ENCODE data around the gene PLAGL2. TPM values are rescaled to one million over a fixed set of nuclear protein-coding genes. Genes with fewer than 3 reads are reported as not detected.

The PLAGL2 gene
- total RNA-seq, 1 donor from 2014 or later = 59.3 TPM

- Mint-ChIP-seq H3K4me1 (ENCODE audit: low read depth) (no peaks in the 10 kb centered on the region), H3K9me3 (ENCODE audit: low read depth) (no peaks in the 10 kb centered on the region), H3K4me3 (ENCODE audit: low read depth) (no peak overlapping the region), H3K27ac (peak overlapping the region; percentile 76), H3K36me3 (ENCODE audit: insufficient read depth) (peaks cover 44% of the 10 kb centered on the region), H3K27me3 (no peaks in the 10 kb centered on the region)
- DNase-seq (ENCODE audit: low spot score, unreplicated experiment) = no peak
- TF ChIP-seq CTCF (IDR thresholded peaks at IDR 0.05; ENCODE audit: unreplicated experiment) = no peak
Measured at GRCh38 chr20:32152421-32153155, 55.0 kb downstream of the PLAGL2 start.

DNA sequence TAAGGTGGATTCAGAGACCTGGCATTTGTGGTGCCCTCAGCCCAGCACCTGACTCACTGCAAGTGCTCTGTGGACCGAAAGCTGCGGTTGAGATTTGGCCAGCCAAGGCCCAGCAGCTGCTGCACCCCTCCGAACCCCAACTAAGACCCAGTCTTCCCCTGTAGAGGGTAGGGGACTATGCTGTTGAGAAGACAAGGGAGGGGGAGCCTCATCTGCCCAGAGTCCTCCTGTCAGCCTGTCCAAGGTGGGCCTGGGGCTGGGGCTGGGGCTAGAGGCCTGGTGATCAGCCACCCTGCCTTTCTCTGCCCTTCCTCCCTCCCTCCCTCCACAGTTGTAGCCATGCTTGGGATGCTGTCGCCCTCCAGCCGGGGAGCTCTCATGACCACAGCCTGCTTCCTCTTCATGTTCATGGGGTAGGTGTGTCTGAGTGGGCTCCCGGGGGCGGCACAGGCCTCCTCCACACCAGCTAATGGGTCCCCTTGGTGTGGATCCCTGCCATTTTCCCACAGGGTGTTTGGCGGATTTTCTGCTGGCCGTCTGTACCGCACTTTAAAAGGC lies 57.2 kb downstream of the PLAGL2 start:
- H3K27me3 Mint-ChIP-seq = no peaks in the 10 kb centered on the region
- H3K4me1 Mint-ChIP-seq (ENCODE audit: low read depth) = no peaks in the 10 kb centered on the region
- peaks cover 55% of the 10 kb centered on the region for H3K36me3 Mint-ChIP-seq (ENCODE audit: insufficient read depth)
- no peak for DNase-seq (ENCODE audit: low spot score, unreplicated experiment)
- peak overlapping the region; percentile 44 for H3K27ac Mint-ChIP-seq
- H3K9me3 Mint-ChIP-seq (ENCODE audit: low read depth) = no peaks in the 10 kb centered on the region
- no peak overlapping the region for H3K4me3 Mint-ChIP-seq (ENCODE audit: low read depth)
- TF ChIP-seq CTCF (IDR thresholded peaks at IDR 0.05; ENCODE audit: unreplicated experiment) = no peak

GRCh38 chr20:32149566-32150170 lies 57.9 kb downstream of the PLAGL2 start:
- no peaks in the 10 kb centered on the region for H3K4me1 Mint-ChIP-seq (ENCODE audit: low read depth)
- no peak for DNase-seq (ENCODE audit: low spot score, unreplicated experiment)
- peaks cover 58% of the 10 kb centered on the region for H3K36me3 Mint-ChIP-seq (ENCODE audit: insufficient read depth)
- no peaks in the 10 kb centered on the region for H3K27me3 Mint-ChIP-seq
- no peak overlapping the region for H3K27ac Mint-ChIP-seq
- TF ChIP-seq CTCF (IDR thresholded peaks at IDR 0.05; ENCODE audit: unreplicated experiment) = no peak
- no peak overlapping the region for H3K4me3 Mint-ChIP-seq (ENCODE audit: low read depth)
- H3K9me3 Mint-ChIP-seq (ENCODE audit: low read depth) = no peaks in the 10 kb centered on the region

GRCh38 chr20:32144898-32145662 lies 62.5 kb downstream of the PLAGL2 start:
- Mint-ChIP-seq H3K27me3 (no peaks in the 10 kb centered on the region), H3K4me1 (ENCODE audit: low read depth) (no peaks in the 10 kb centered on the region), H3K27ac (no peak overlapping the region), H3K36me3 (ENCODE audit: insufficient read depth) (peaks cover 59% of the 10 kb centered on the region), H3K4me3 (ENCODE audit: low read depth) (no peak overlapping the region), H3K9me3 (ENCODE audit: low read depth) (no peaks in the 10 kb centered on the region)
- DNase-seq (ENCODE audit: low spot score, unreplicated experiment) = no peak
- no peak for TF ChIP-seq CTCF (IDR thresholded peaks at IDR 0.05; ENCODE audit: unreplicated experiment)

DNA sequence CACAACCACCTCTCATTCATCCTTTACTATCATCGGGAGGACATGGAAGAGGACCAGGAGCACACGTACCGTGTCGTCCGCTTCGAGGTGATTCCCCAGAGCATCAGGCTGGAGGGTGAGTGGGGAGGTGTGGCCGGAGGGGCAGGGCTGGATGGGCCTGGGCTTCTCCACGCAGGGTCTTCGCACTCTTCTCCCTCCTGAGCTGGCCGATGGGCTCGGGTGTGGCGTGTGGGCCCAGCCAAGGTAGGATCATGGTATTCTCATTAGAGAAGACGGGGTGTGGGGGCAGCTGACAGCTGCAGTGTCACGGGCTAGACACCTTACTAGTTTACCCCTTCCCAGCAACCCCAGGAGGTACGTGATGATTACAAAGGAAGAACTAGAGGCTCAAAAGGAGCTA lies 64.6 kb downstream of the PLAGL2 start:
- no peak for DNase-seq (ENCODE audit: low spot score, unreplicated experiment)
- Mint-ChIP-seq H3K27me3 (no peaks in the 10 kb centered on the region), H3K27ac (no peak overlapping the region), H3K4me1 (ENCODE audit: low read depth) (no peaks in the 10 kb centered on the region), H3K4me3 (ENCODE audit: low read depth) (no peak overlapping the region), H3K36me3 (ENCODE audit: insufficient read depth) (peaks cover 57% of the 10 kb centered on the region), H3K9me3 (ENCODE audit: low read depth) (no peaks in the 10 kb centered on the region)
- TF ChIP-seq CTCF (IDR thresholded peaks at IDR 0.05; ENCODE audit: unreplicated experiment) = no peak

Measured in progenitor cell of endocrine pancreas (in vitro differentiated cells).